IMR-90 (cell line): ENCODE measurements around the gene ADAMTS12. TPM values are rescaled to one million over a fixed set of nuclear protein-coding genes. Genes with fewer than 3 reads are reported as not detected.

ENCODE experiments used
- ATAC-seq: fragments of 200-7000 bp; cut with Tn5 transposase; 2 replicates; pipeline ENCODE4 v1.9.1; 2020; ENCODE audit warnings: low read depth, mild to moderate bottlenecking, moderate library complexity
- BruUV-seq: library from RNA; stranded (reverse); fragments of 400-500 nt; replicated peaks from 2 replicates; lab custom pipeline; 2021; lab: Mats Ljungman, UMichigan
- CTCF ChIA-PET: fragments of 300-600 bp; formaldehyde crosslinking; extraction: SDS; loops from one replicate; lab custom pipeline; 2021; ENCODE audit warnings: antibody characterized with exemption; lab: Yijun Ruan, JAX
- POLR2A ChIA-PET: fragments of 300-600 bp; sonication (Branson Sonifier 250); formaldehyde crosslinking; loops from one replicate; lab custom pipeline; 2022; ENCODE audit warnings: antibody characterized with exemption; ENCODE audit not compliant: unreplicated experiment; lab: Charles Lee
- DNase-seq: peaks from one replicate; pipeline ENCODE4 v3.0.0; 2013
- H2AFZ ChIP-seq: replicated peaks from 2 replicates; pipeline ENCODE3; 2013; ENCODE audit warnings: low read length, mild to moderate bottlenecking; ENCODE audit not compliant: poor library complexity
- H2AK5ac ChIP-seq: 2 replicates; pipeline ENCODE4 v1.6.1; 2013; ENCODE audit warnings: low read depth, low read length, inconsistent platforms
- H2AK9ac ChIP-seq: replicated peaks from 2 replicates; pipeline ENCODE3; 2013; ENCODE audit warnings: mild to moderate bottlenecking, low read depth, low read length, moderate library complexity; ENCODE audit not compliant: poor library complexity
- H2BK120ac ChIP-seq: 2 replicates; pipeline ENCODE4 v1.6.1; 2013; ENCODE audit warnings: low read depth, low read length, inconsistent platforms
- H2BK15ac ChIP-seq: 3 replicates; pipeline ENCODE4 v1.6.1; 2013; ENCODE audit warnings: low read depth, low read length, inconsistent platforms
- H2BK20ac ChIP-seq: 2 replicates; pipeline ENCODE4 v1.6.1; 2013; ENCODE audit warnings: low read depth, mild to moderate bottlenecking, inconsistent platforms, low read length, moderate library complexity
- H2BK5ac ChIP-seq: 2 replicates; pipeline ENCODE4 v1.6.1; 2013; ENCODE audit warnings: mild to moderate bottlenecking, low read depth, low read length, inconsistent platforms; ENCODE audit not compliant: poor library complexity, severe bottlenecking
- H3K14ac ChIP-seq: replicated peaks from 2 replicates; pipeline ENCODE4 v1.6.1; 2013; ENCODE audit warnings: low read depth, low read length, inconsistent platforms
- H3K18ac ChIP-seq: 2 replicates; pipeline ENCODE4 v1.6.1; 2013; ENCODE audit warnings: low read depth, low read length, control low read depth
- H3K23ac ChIP-seq: 2 replicates; pipeline ENCODE4 v1.6.1; 2013; ENCODE audit warnings: low read depth, low read length, inconsistent platforms
- H3K27ac ChIP-seq: 2 replicates; pipeline ENCODE4 v1.5.1; 2013; ENCODE audit warnings: mild to moderate bottlenecking, control low read depth, low read length; ENCODE audit not compliant: insufficient read depth
- H3K27me3 ChIP-seq: 2 replicates; pipeline ENCODE4 v1.6.1; 2013; ENCODE audit warnings: low read length; ENCODE audit not compliant: control insufficient read depth, insufficient read depth
- H3K36me3 ChIP-seq: 2 replicates; pipeline ENCODE4 v1.6.1; 2013; ENCODE audit warnings: low read length, mixed read lengths; ENCODE audit not compliant: control insufficient read depth, insufficient read depth
- H3K4ac ChIP-seq: 2 replicates; pipeline ENCODE4 v1.6.1; 2013; ENCODE audit warnings: low read depth, low read length, inconsistent platforms
- H3K4me1 ChIP-seq: 2 replicates; pipeline ENCODE4 v1.6.1; 2013; ENCODE audit warnings: low read length, mixed read lengths; ENCODE audit not compliant: control insufficient read depth, insufficient read depth
- H3K4me2 ChIP-seq: 2 replicates; pipeline ENCODE4 v1.6.1; 2013; ENCODE audit warnings: low read depth, mild to moderate bottlenecking, control low read depth, low read length, moderate library complexity
- H3K4me3 ChIP-seq: 2 replicates; pipeline ENCODE4 v1.5.1; 2013; ENCODE audit warnings: low read depth, mild to moderate bottlenecking, control low read depth, low read length, moderate library complexity; ENCODE audit not compliant: insufficient read depth
- H3K56ac ChIP-seq: 2 replicates; pipeline ENCODE4 v1.6.1; 2013; ENCODE audit warnings: low read length, inconsistent platforms; ENCODE audit not compliant: insufficient read depth; ENCODE audit errors: extremely low read depth
- H3K79me1 ChIP-seq, 2 experiments: 2 replicates each; pipeline ENCODE4 v1.6.1; 2013; ENCODE audit warnings: low read length in 2 of 2, inconsistent platforms in 1 of 2, low read depth in 1 of 2
- H3K9ac ChIP-seq: 2 replicates; pipeline ENCODE4 v1.6.1; 2013; ENCODE audit warnings: low read depth, low read length, control low read depth
- H3K9me1 ChIP-seq: 2 replicates; pipeline ENCODE4 v1.6.1; 2013; ENCODE audit warnings: low read length, inconsistent platforms; ENCODE audit not compliant: insufficient read depth
- H3K9me3 ChIP-seq: 2 replicates; pipeline ENCODE4 v1.6.1; 2013; ENCODE audit warnings: low read length; ENCODE audit not compliant: control insufficient read depth, insufficient read depth
- H4K20me1 ChIP-seq: 2 replicates; pipeline ENCODE4 v1.6.1; 2013; ENCODE audit warnings: low read length, inconsistent platforms; ENCODE audit not compliant: insufficient read depth
- H4K5ac ChIP-seq: 2 replicates; pipeline ENCODE4 v1.6.1; 2013; ENCODE audit warnings: mild to moderate bottlenecking, low read depth, low read length, control low read depth
- H4K8ac ChIP-seq, 2 experiments: 2 replicates each; pipeline ENCODE4 v1.6.1; 2013; ENCODE audit warnings: low read depth in 2 of 2, low read length in 2 of 2, control low read depth in 1 of 2, inconsistent platforms in 1 of 2
- H4K91ac ChIP-seq: 2 replicates; pipeline ENCODE4 v1.6.1; 2013; ENCODE audit warnings: low read depth, low read length, inconsistent platforms; ENCODE audit not compliant: insufficient read depth
- BHLHE40 ChIP-seq: fragments of 150-350 bp; IDR thresholded peaks from 2 replicates; pipeline ENCODE4 v1.6.1; 2016; ENCODE audit warnings: mild to moderate bottlenecking, low read depth, low read length
- CEBPB ChIP-seq: IDR thresholded peaks from 2 replicates; pipeline ENCODE4 v1.6.1; 2012; ENCODE audit warnings: low read depth, low read length, improper control_type of control experiment
- FOS ChIP-seq: fragments of 150-350 bp; IDR thresholded peaks from 2 replicates; pipeline ENCODE4 v1.6.1; 2016; ENCODE audit warnings: low read depth, low read length
- MAFK ChIP-seq: IDR thresholded peaks from 2 replicates; pipeline ENCODE4 v1.6.1; 2012; ENCODE audit warnings: low read depth, low read length, improper control_type of control experiment
- MXI1 ChIP-seq: IDR thresholded peaks from 2 replicates; pipeline ENCODE4 v1.6.1; 2012; ENCODE audit warnings: low read depth, mild to moderate bottlenecking, low read length, moderate library complexity, borderline replicate concordance
- NFE2L2 ChIP-seq: fragments of 150-350 bp; IDR thresholded peaks from 2 replicates; pipeline ENCODE4 v1.6.1; 2016; ENCODE audit warnings: low read depth, mild to moderate bottlenecking, low read length
- POLR2A ChIP-seq: IDR thresholded peaks from 2 replicates; pipeline ENCODE4 v1.6.1; 2012; ENCODE audit warnings: mild to moderate bottlenecking, low read depth, low read length
- RAD21 ChIP-seq: IDR thresholded peaks from 2 replicates; pipeline ENCODE4 v1.6.1; 2012; ENCODE audit warnings: low read length, improper control_type of control experiment
- RCOR1 ChIP-seq: IDR thresholded peaks from 2 replicates; pipeline ENCODE4 v1.6.1; 2012; ENCODE audit warnings: mild to moderate bottlenecking, low read length, improper control_type of control experiment; ENCODE audit not compliant: insufficient replicate concordance
- RFX5 ChIP-seq: IDR thresholded peaks from 2 replicates; pipeline ENCODE4 v1.8.0; 2012; ENCODE audit warnings: low read depth, mild to moderate bottlenecking, low read length, moderate library complexity
- SMC3 ChIP-seq: fragments of 150-350 bp; IDR thresholded peaks from 2 replicates; pipeline ENCODE4 v1.6.1; 2016; ENCODE audit warnings: low read depth, mild to moderate bottlenecking, antibody characterized with exemption, low read length, moderate library complexity
- WGBS, 2 experiments: methylation state at CpG; one replicate each; pipeline versions ENCODE4 v1.1.5 to v1.1.7; 2013; ENCODE audit warnings: missing lambda C conversion rate in 2 of 2; ENCODE audit not compliant: insufficient read length in 1 of 2; ENCODE audit errors: extremely low coverage in 2 of 2; 5-methylcytosine and 5-hydroxymethylcytosine counted together
- dilution Hi-C: fragments of 300-500 bp; cut with HindIII; formaldehyde crosslinking; loops from one replicate; pipeline ENCODE4 v1.14.3; 2018; ENCODE audit warnings: low sequenced_read_pairs; ENCODE audit not compliant: unreplicated experiment
- in situ Hi-C: fragments of 300-500 bp; cut with MboI; formaldehyde crosslinking; loops from 3 replicates; pipeline ENCODE4 v1.14.3; 2019; ENCODE audit warnings: low sequenced_read_pairs, inconsistent platforms, mixed read lengths
- intact Hi-C: fragments of 100-400 bp; cut with micrococcal nuclease; formaldehyde crosslinking; loops from 2 replicates; pipeline ENCODE4 v1.10.0; 2022
- polyA plus RNA-seq, 3 experiments: library from polyadenylated mRNA; depleted of rRNA; stranded (reverse); fragments of >200 nt; gene quantifications; 2 replicates each; pipeline ENCODE4 v1.2.3, GENCODE V29; 2012; ENCODE audit warnings: low replicate concordance in 1 of 3
- total RNA-seq: library from RNA; depleted of rRNA; stranded (reverse); fragments of >200 nt; gene quantifications from 2 replicates; pipeline ENCODE4 v1.2.3, GENCODE V29; 2012
- TF ChIP-seq, protein P1 (sequence below): fragments of 150-350 bp; IDR thresholded peaks from 2 replicates; pipeline ENCODE4 v1.6.1; 2017; ENCODE audit warnings: mild to moderate bottlenecking, antibody characterized with exemption, low read length, low read depth
- TF ChIP-seq, protein P2 (sequence below): conservative IDR thresholded peaks from 2 replicates; pipeline ENCODE4 v1.5.1; 2012; ENCODE audit warnings: mild to moderate bottlenecking, low read depth, low read length, improper control_type of control experiment
- TF ChIP-seq, protein P3 (sequence below): fragments of 150-350 bp; IDR thresholded peaks from 2 replicates; pipeline ENCODE4 v1.6.1; 2016; ENCODE audit warnings: low read depth, mild to moderate bottlenecking, low read length, moderate library complexity, borderline replicate concordance

ADAMTS12 gene
- total and polyA plus RNA-seq, 2 of the 4 experiments (the other 2 are of a cell fraction): 27.3 to 51.3 TPM

DNA sequence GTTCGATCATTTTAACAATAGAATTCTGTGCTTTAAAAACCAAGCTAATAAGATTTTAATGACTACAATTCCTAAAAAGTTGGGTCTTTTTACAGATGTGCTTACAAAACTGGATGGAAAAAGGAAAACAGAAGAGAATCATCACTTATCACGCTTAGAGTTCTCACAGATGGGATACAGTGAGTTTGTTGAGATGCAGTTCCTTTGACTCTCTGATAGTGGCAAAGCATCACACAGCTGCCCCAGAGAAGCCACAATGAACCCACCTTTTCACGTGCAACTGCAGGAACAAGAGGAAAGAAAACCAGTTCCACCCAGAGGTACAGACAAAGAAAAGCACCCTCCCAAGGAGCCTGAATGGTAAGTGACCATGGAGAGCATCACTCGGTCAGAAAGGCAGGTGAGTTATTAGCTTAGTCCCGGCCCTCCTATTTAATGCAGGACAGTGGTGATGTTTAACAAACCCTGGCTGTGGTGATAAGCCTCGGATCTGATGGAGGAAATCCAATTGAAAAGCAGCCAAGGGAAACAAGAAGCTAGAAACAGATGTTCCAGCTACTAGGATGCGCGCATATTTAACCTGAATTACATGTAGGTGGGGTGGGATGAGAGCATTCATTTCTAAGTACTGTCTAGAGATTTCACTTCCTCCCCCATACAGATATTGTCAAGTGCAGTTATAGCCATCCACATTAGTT, 283.3 kb downstream of the ADAMTS12 start (continued):
- TF ChIP-seq RAD21: no peak

DNA sequence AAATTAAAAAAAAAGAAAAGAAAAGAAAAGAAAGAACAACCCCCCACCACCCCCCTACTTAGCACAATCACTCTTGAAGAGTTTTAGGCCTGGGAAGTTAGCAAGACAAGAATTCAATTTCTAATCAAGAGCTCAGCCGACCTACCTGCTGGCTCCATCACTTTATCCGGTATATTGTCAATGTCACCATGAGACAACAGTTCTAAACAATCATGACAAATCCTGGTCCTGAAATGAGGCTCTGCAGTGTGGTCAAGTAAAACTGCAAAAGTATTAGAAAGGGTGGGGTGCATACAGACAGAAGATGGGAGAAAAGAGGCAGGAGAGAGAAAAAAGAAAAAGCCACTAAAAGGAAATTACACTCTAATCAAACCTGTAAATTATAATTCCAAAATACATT, 287.3 kb downstream of the ADAMTS12 start:
- dilution Hi-C loops: no loop called here
- in situ Hi-C loops: no loop called here
- TF ChIP-seq RCOR1 (no peak), MXI1 (no peak), POLR2A (no peak), NFE2L2 (no peak), BHLHE40 (no peak), MAFK (no peak), FOS (no peak), RAD21 (no peak), SMC3 (no peak), CEBPB (no peak), RFX5 (no peak)
- TF ChIP-seq, protein P1, sequence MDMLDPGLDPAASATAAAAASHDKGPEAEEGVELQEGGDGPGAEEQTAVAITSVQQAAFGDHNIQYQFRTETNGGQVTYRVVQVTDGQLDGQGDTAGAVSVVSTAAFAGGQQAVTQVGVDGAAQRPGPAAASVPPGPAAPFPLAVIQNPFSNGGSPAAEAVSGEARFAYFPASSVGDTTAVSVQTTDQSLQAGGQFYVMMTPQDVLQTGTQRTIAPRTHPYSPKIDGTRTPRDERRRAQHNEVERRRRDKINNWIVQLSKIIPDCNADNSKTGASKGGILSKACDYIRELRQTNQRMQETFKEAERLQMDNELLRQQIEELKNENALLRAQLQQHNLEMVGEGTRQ: no peak
- TF ChIP-seq, protein P2, sequence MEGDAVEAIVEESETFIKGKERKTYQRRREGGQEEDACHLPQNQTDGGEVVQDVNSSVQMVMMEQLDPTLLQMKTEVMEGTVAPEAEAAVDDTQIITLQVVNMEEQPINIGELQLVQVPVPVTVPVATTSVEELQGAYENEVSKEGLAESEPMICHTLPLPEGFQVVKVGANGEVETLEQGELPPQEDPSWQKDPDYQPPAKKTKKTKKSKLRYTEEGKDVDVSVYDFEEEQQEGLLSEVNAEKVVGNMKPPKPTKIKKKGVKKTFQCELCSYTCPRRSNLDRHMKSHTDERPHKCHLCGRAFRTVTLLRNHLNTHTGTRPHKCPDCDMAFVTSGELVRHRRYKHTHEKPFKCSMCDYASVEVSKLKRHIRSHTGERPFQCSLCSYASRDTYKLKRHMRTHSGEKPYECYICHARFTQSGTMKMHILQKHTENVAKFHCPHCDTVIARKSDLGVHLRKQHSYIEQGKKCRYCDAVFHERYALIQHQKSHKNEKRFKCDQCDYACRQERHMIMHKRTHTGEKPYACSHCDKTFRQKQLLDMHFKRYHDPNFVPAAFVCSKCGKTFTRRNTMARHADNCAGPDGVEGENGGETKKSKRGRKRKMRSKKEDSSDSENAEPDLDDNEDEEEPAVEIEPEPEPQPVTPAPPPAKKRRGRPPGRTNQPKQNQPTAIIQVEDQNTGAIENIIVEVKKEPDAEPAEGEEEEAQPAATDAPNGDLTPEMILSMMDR: no peak
- TF ChIP-seq, protein P3, sequence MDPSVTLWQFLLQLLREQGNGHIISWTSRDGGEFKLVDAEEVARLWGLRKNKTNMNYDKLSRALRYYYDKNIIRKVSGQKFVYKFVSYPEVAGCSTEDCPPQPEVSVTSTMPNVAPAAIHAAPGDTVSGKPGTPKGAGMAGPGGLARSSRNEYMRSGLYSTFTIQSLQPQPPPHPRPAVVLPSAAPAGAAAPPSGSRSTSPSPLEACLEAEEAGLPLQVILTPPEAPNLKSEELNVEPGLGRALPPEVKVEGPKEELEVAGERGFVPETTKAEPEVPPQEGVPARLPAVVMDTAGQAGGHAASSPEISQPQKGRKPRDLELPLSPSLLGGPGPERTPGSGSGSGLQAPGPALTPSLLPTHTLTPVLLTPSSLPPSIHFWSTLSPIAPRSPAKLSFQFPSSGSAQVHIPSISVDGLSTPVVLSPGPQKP: no peak

More for the DNA sequence above, 287.3 kb downstream of the ADAMTS12 start:
- Histone ChIP-seq H3K9ac (no peak overlapping the region), H3K23ac (no peak overlapping the region), H4K8ac (no peak overlapping the region), H3K4me2 (no peak overlapping the region), H2AFZ (no peak overlapping the region), H3K56ac (no peak overlapping the region), H3K36me3 (no peaks in the 10 kb centered on the region), H2AK5ac (no peak overlapping the region), H2BK20ac (no peak overlapping the region), H3K4me3 (no peak overlapping the region), H3K27ac (no peak overlapping the region), H3K9me3 (no peaks in the 10 kb centered on the region), H3K18ac (no peak overlapping the region), H3K4ac (no peak overlapping the region), H2BK5ac (no peak overlapping the region), H3K4me1 (no peaks in the 10 kb centered on the region), H4K20me1 (no peaks in the 10 kb centered on the region), H2BK120ac (no peak overlapping the region), H3K9me1 (no peaks in the 10 kb centered on the region), H3K14ac (no peak overlapping the region), H2BK15ac (no peak overlapping the region), H4K5ac (no peak overlapping the region), H3K27me3 (no peaks in the 10 kb centered on the region), H4K91ac (no peak overlapping the region), H2AK9ac (no peak overlapping the region), H3K79me1 (no peaks in the 10 kb centered on the region)
- POLR2A ChIA-PET: no interaction called here
- DNase-seq (no peak), ATAC-seq (no peak)
- CTCF ChIA-PET: no interaction called here
- WGBS, 2 experiments: no CpG with 5 or more reads among the region's 2 CpGs
- intact Hi-C loops: no loop called here
- BruUV-seq: no TSS peak
